ENCODE data around the gene CPS1. TPM values are rescaled to one million over a fixed set of nuclear protein-coding genes. Genes with fewer than 3 reads are reported as not detected.

Gene CPS1
- total and polyA plus RNA-seq, 2 of the 4 experiments (the other 2 are of a cell fraction): 5.4 to 20.1 TPM

DNA sequence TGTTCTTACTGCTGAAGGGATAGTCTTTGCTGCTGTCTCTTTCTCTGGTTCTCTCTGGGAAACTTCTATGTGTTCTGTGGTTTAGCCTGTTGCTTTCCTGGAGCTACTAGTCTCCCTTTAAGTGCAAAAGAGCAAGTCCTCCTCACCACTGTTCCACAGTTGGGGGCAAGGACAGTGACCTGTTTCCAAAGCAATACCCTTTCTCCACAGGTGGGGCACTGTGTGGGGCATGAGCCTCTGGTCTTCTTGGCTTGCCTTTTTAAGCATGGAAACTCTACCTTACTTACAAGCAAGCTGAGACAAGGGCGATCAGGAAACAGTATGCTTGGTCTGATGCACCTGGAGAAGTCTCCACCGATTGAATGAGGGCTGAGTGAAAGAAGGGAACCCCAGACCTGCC, 156.7 kb downstream of the CPS1 start:
- H3K36me3 ChIP-seq (ENCODE audit: control insufficient read depth, insufficient read depth, low read length): no peaks in the 10 kb centered on the region
- H3K23ac ChIP-seq (ENCODE audit: low read depth, low read length): no peak overlapping the region
- H2AK5ac ChIP-seq (ENCODE audit: low read depth, low read length): no peak overlapping the region
- no peak overlapping the region for H3K4ac ChIP-seq (ENCODE audit: low read depth, low read length)
- H2AK9ac ChIP-seq (replicated peaks; ENCODE audit: low read depth, low read length, poor library complexity): no peak overlapping the region
- H4K5ac ChIP-seq (ENCODE audit: low read depth, low read length): no peak overlapping the region
- ATAC-seq (ENCODE audit: low read depth) (no peak), DNase-seq (no peak)
- H3K27ac ChIP-seq (ENCODE audit: insufficient read depth, low read length): no peak overlapping the region
- H3K4me2 ChIP-seq (ENCODE audit: low read depth, low read length): no peak overlapping the region
- no peaks in the 10 kb centered on the region for H4K20me1 ChIP-seq (ENCODE audit: insufficient read depth, low read length)
- H2BK5ac ChIP-seq (ENCODE audit: low read depth, low read length, poor library complexity, severe bottlenecking): no peak overlapping the region
- H3K4me1 ChIP-seq (ENCODE audit: control insufficient read depth, insufficient read depth, low read length): no peaks in the 10 kb centered on the region
- H3K79me1 ChIP-seq (ENCODE audit: low read depth in 1 of 2, low read length in 2 of 2): no peaks in the 10 kb centered on the region
- no peak overlapping the region for H4K8ac ChIP-seq (ENCODE audit: low read depth in 2 of 2, low read length in 2 of 2)
- no peaks in the 10 kb centered on the region for H3K27me3 ChIP-seq (ENCODE audit: control insufficient read depth, insufficient read depth, low read length)
- ChIA-PET POLR2A (ENCODE audit: unreplicated experiment) (no interaction called here), CTCF (no interaction called here)
- H3K18ac ChIP-seq (ENCODE audit: low read depth, low read length): no peak overlapping the region
- no peak overlapping the region for H3K14ac ChIP-seq (replicated peaks; ENCODE audit: low read depth, low read length)
- no peaks in the 10 kb centered on the region for H3K9me1 ChIP-seq (ENCODE audit: insufficient read depth, low read length)
- no TSS peak for BruUV-seq (replicated peaks)
- no peak overlapping the region for H4K91ac ChIP-seq (ENCODE audit: insufficient read depth, low read depth, low read length)
- H3K9me3 ChIP-seq (ENCODE audit: control insufficient read depth, insufficient read depth, low read length): peaks cover 2% of the 10 kb centered on the region; the same call in 1 of the 2 replicates
- H3K56ac ChIP-seq (ENCODE audit: extremely low read depth, insufficient read depth, low read length): no peak overlapping the region
- no peak overlapping the region for H3K4me3 ChIP-seq (ENCODE audit: insufficient read depth, low read depth, low read length)
- dilution Hi-C loops (cut with HindIII; ENCODE audit: low sequenced_read_pairs, unreplicated experiment): no loop called here
- no peak overlapping the region for H2AFZ ChIP-seq (replicated peaks; ENCODE audit: low read length, poor library complexity)
- no CpG with 5 or more reads among the region's 2 CpGs for WGBS, 2 experiments (ENCODE audit: extremely low coverage in 2 of 2, insufficient read length in 1 of 2)
- no peak overlapping the region for H2BK120ac ChIP-seq (ENCODE audit: low read depth, low read length)
- no peak overlapping the region for H3K9ac ChIP-seq (ENCODE audit: low read depth, low read length)
- no peak for TF ChIP-seq NFE2L2 (IDR thresholded peaks at IDR 0.05; ENCODE audit: low read depth, low read length)
- TF ChIP-seq, protein P1, sequence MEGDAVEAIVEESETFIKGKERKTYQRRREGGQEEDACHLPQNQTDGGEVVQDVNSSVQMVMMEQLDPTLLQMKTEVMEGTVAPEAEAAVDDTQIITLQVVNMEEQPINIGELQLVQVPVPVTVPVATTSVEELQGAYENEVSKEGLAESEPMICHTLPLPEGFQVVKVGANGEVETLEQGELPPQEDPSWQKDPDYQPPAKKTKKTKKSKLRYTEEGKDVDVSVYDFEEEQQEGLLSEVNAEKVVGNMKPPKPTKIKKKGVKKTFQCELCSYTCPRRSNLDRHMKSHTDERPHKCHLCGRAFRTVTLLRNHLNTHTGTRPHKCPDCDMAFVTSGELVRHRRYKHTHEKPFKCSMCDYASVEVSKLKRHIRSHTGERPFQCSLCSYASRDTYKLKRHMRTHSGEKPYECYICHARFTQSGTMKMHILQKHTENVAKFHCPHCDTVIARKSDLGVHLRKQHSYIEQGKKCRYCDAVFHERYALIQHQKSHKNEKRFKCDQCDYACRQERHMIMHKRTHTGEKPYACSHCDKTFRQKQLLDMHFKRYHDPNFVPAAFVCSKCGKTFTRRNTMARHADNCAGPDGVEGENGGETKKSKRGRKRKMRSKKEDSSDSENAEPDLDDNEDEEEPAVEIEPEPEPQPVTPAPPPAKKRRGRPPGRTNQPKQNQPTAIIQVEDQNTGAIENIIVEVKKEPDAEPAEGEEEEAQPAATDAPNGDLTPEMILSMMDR (conservative IDR thresholded peaks at IDR 0.05; ENCODE audit: low read depth, low read length): no peak
- TF ChIP-seq MXI1 (IDR thresholded peaks at IDR 0.05; ENCODE audit: borderline replicate concordance, low read depth, low read length): no peak
- no peak for TF ChIP-seq MAFK (IDR thresholded peaks at IDR 0.05; ENCODE audit: low read depth, low read length)
- no peak for TF ChIP-seq BHLHE40 (IDR thresholded peaks at IDR 0.05; ENCODE audit: low read depth, low read length)
- no peak for TF ChIP-seq RFX5 (IDR thresholded peaks at IDR 0.05; ENCODE audit: low read depth, low read length)
- TF ChIP-seq, protein P2, sequence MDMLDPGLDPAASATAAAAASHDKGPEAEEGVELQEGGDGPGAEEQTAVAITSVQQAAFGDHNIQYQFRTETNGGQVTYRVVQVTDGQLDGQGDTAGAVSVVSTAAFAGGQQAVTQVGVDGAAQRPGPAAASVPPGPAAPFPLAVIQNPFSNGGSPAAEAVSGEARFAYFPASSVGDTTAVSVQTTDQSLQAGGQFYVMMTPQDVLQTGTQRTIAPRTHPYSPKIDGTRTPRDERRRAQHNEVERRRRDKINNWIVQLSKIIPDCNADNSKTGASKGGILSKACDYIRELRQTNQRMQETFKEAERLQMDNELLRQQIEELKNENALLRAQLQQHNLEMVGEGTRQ (IDR thresholded peaks at IDR 0.05; ENCODE audit: low read depth, low read length): no peak
- no peak for TF ChIP-seq SMC3 (IDR thresholded peaks at IDR 0.05; ENCODE audit: low read depth, low read length)
- no peak for TF ChIP-seq RAD21 (IDR thresholded peaks at IDR 0.05; ENCODE audit: low read length)
- no peak for TF ChIP-seq CEBPB (IDR thresholded peaks at IDR 0.05; ENCODE audit: low read depth, low read length)
- TF ChIP-seq MAZ (IDR thresholded peaks at IDR 0.05; ENCODE audit: borderline replicate concordance, low read depth, low read length): no peak
- TF ChIP-seq CHD1 (IDR thresholded peaks at IDR 0.05; ENCODE audit: low read depth, low read length): no peak
- TF ChIP-seq, protein P3, sequence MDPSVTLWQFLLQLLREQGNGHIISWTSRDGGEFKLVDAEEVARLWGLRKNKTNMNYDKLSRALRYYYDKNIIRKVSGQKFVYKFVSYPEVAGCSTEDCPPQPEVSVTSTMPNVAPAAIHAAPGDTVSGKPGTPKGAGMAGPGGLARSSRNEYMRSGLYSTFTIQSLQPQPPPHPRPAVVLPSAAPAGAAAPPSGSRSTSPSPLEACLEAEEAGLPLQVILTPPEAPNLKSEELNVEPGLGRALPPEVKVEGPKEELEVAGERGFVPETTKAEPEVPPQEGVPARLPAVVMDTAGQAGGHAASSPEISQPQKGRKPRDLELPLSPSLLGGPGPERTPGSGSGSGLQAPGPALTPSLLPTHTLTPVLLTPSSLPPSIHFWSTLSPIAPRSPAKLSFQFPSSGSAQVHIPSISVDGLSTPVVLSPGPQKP (IDR thresholded peaks at IDR 0.05; ENCODE audit: borderline replicate concordance, low read depth, low read length): no peak
- no peak for TF ChIP-seq POLR2A (IDR thresholded peaks at IDR 0.05; ENCODE audit: low read depth, low read length)
- TF ChIP-seq RCOR1 (IDR thresholded peaks at IDR 0.05; ENCODE audit: insufficient replicate concordance, low read length): no peak
- TF ChIP-seq FOS (IDR thresholded peaks at IDR 0.05; ENCODE audit: low read depth, low read length): no peak
- no peak overlapping the region for H2BK15ac ChIP-seq (ENCODE audit: low read depth, low read length)
- H2BK20ac ChIP-seq (ENCODE audit: low read depth, low read length): no peak overlapping the region
- in situ Hi-C loops (cut with MboI; ENCODE audit: low sequenced_read_pairs): no loop called here
- intact Hi-C loops (cut with micrococcal nuclease): no loop called here

Measured in IMR-90 (cell line).